SH-SY5Y (cell line): ENCODE data around the gene LMTK3.

Experiments
- GATA2 ChIP-seq: IDR thresholded peaks from 2 replicates; pipeline ENCODE4 v1.6.1; 2011; ENCODE audit warnings: mild to moderate bottlenecking, low read depth, low read length
- GATA3 ChIP-seq: IDR thresholded peaks from 2 replicates; pipeline ENCODE4 v1.6.1; 2011; ENCODE audit warnings: low read depth, mild to moderate bottlenecking, low read length, moderate library complexity

DNA sequence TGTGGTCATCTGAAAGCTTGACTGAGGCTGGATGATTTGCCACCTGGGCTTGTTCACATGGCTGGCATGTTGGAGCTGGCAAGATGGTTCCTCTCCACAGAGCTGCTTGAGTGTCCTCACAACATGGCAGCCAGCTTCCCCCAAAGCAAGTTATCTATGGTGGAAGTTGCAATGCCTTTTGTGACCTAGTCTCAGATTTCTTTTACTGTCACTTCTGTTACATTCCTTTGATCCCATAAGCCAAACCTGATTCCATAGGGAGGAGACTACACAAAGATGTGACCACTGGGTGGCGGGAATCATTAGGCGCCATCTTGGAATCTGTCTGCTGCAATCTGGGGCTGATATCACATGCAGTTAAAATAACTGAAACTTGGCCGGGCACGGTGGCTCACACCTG is 17.5 kb upstream of the LMTK3 start:
- TF ChIP-seq GATA2: no peak
- no peak for TF ChIP-seq GATA3
